ENCODE data around the gene TEX19. TPM values are rescaled to one million over a fixed set of nuclear protein-coding genes. Genes with fewer than 3 reads are reported as not detected.

Gene TEX19
- total and polyA plus RNA-seq, 2 experiments from 2014 or later, result 0.10 to 0.66 TPM

GRCh38 chr17:82384730-82385481, 25.9 kb downstream of the TEX19 start:
- no peak overlapping the region for H3K27ac Mint-ChIP-seq
- peak; percentile 63 for DNase-seq (ENCODE audit: low spot score)

More at GRCh38 chr17:82384730-82385481, 25.9 kb downstream of the TEX19 start:
- Histone ChIP-seq H3K4me1 (ENCODE audit: insufficient read depth) (no peaks in the 10 kb centered on the region), H2AFZ (no peak overlapping the region), H3K27me3 (ENCODE audit: insufficient read depth) (no peaks in the 10 kb centered on the region), H3K4me3 (no peak overlapping the region), H4K20me1 (replicated peaks; ENCODE audit: insufficient read depth) (no peaks in the 10 kb centered on the region), H3F3A (replicated peaks; ENCODE audit: low read depth) (no peaks in the 10 kb centered on the region), H3K36me3 (ENCODE audit: insufficient read depth) (no peaks in the 10 kb centered on the region), H3K27ac (ENCODE audit: low read depth) (no peak overlapping the region), H3K79me2 (replicated peaks; ENCODE audit: insufficient read depth) (no peaks in the 10 kb centered on the region), H3K9me2 (ENCODE audit: insufficient read depth) (no peaks in the 10 kb centered on the region), H3K4me2 (no peak overlapping the region)
- Mint-ChIP-seq H3K4me1 (peaks cover 6% of the 10 kb centered on the region), H3K27me3 (ENCODE audit: insufficient read depth, low read depth, poor library complexity) (peaks cover 23% of the 10 kb centered on the region), H3K9me3 (no peaks in the 10 kb centered on the region; the same call in 2 of the 3 replicates), H3K4me3 (no peak overlapping the region), H3K36me3 (ENCODE audit: low read depth) (no peaks in the 10 kb centered on the region)
- TF ChIP-seq STAT1 (IDR thresholded peaks at IDR 0.05; ENCODE audit: unreplicated experiment), result no peak
- TF ChIP-seq CTCF (conservative IDR thresholded peaks at IDR 0.05; ENCODE audit: low read depth in 2 of 2), result peak; percentile 23 to 64; a peak in 3 of 4 replicates
- no peak for TF ChIP-seq ZNF331 (CRISPR knock-in tag; IDR thresholded peaks at IDR 0.05; ENCODE audit: low read depth)
- no peak for TF ChIP-seq EZH2phosphoT487 (IDR thresholded peaks at IDR 0.05; ENCODE audit: unreplicated experiment)
- no peak for TF ChIP-seq EZH2 (IDR thresholded peaks at IDR 0.05; ENCODE audit: low read depth, unreplicated experiment)
- TF ChIP-seq ZNF462 (CRISPR knock-in tag; IDR thresholded peaks at IDR 0.05), result no peak
- TF ChIP-seq CREB1 (CRISPR knock-in tag; IDR thresholded peaks at IDR 0.05; ENCODE audit: low read depth), result no peak
- no peak for TF ChIP-seq POLR2AphosphoS5 (IDR thresholded peaks at IDR 0.05; ENCODE audit: low read depth)
- peak; percentile 75 for ATAC-seq

All from GM23338 (cell line).